HepG2 (cell line): Measurements from ENCODE around the gene ATRAID. TPM values are rescaled to one million over a fixed set of nuclear protein-coding genes. Genes with fewer than 3 reads are reported as not detected.
A peak's percentile ranks its signal among the peaks of the same experiment; 100 is the strongest.

Experiments used
- ATF7 ChIP-seq, 2 experiments: fragments of 450-650 bp in 1 of 2; sonication (generic) in 1 of 2; formaldehyde crosslinking in 1 of 2; IDR thresholded peaks; 2 replicates each; pipeline versions ENCODE4 v1.4.0 to v1.6.1; 2016 to 2020; ENCODE audit warnings: antibody characterized with exemption in 1 of 2, mild to moderate bottlenecking in 1 of 2, missing genetic modification reagents in 1 of 2
- DRAP1 ChIP-seq: IDR thresholded peaks from 2 replicates; pipeline ENCODE4 v1.6.1; 2016; ENCODE audit warnings: missing genetic modification reagents, missing compliant biosample characterization
- ELF3 ChIP-seq: IDR thresholded peaks from 2 replicates; pipeline ENCODE4 v1.6.1; 2016; ENCODE audit warnings: missing genetic modification reagents, missing compliant biosample characterization
- GLI4 ChIP-seq: sonication (generic); formaldehyde crosslinking; IDR thresholded peaks from 2 replicates; pipeline ENCODE4 v1.5.1; 2020; ENCODE audit warnings: missing genetic modification reagents, mild to moderate bottlenecking, moderate library complexity, borderline replicate concordance
- IKZF5 ChIP-seq: IDR thresholded peaks from 2 replicates; pipeline ENCODE4 v1.6.1; 2018; ENCODE audit warnings: missing genetic modification reagents, mild to moderate bottlenecking, missing compliant biosample characterization
- IRF1 ChIP-seq: sonication (generic); formaldehyde crosslinking; IDR thresholded peaks from 2 replicates; pipeline ENCODE4 v1.4.0; 2020; ENCODE audit warnings: low read depth, mild to moderate bottlenecking, missing genetic modification reagents
- KIAA2018 ChIP-seq: sonication (generic); formaldehyde crosslinking; IDR thresholded peaks from 2 replicates; pipeline ENCODE4 v1.5.0; 2020; ENCODE audit warnings: mild to moderate bottlenecking, missing genetic modification reagents, borderline replicate concordance
- KLF9 ChIP-seq: IDR thresholded peaks from 2 replicates; pipeline ENCODE4 v1.6.1; 2016; ENCODE audit warnings: low read depth
- MAF1 ChIP-seq: sonication (generic); formaldehyde crosslinking; IDR thresholded peaks from 2 replicates; pipeline ENCODE4 v1.5.0; 2020; ENCODE audit warnings: missing genetic modification reagents, borderline replicate concordance
- NAIF1 ChIP-seq: sonication (generic); formaldehyde crosslinking; IDR thresholded peaks from 2 replicates; pipeline ENCODE4 v1.5.0; 2020; ENCODE audit warnings: mild to moderate bottlenecking, missing genetic modification reagents, borderline replicate concordance
- NFE2 ChIP-seq: sonication (generic); formaldehyde crosslinking; IDR thresholded peaks from 2 replicates; pipeline ENCODE4 v1.4.0; 2020; ENCODE audit warnings: missing genetic modification reagents
- NR2F2 ChIP-seq: IDR thresholded peaks from 2 replicates; pipeline ENCODE4 v1.6.1; 2012; ENCODE audit warnings: low read depth, inconsistent platforms, borderline replicate concordance
- RARA ChIP-seq: IDR thresholded peaks from 2 replicates; pipeline ENCODE4 v1.6.1; 2016; ENCODE audit warnings: missing genetic modification reagents, missing compliant biosample characterization
- SRY ChIP-seq: sonication (generic); formaldehyde crosslinking; IDR thresholded peaks from 2 replicates; pipeline ENCODE4 v1.8.0; 2022; ENCODE audit warnings: mild to moderate bottlenecking, missing genetic modification reagents
- TCF12 ChIP-seq, 2 experiments: fragments of 450-650 bp in 1 of 2; sonication (generic) in 1 of 2; formaldehyde crosslinking in 1 of 2; IDR thresholded peaks; 2 replicates each; pipeline versions ENCODE4 v1.6.1 to v1.8.0; 2017 to 2022; ENCODE audit warnings: antibody characterized with exemption in 1 of 2, mild to moderate bottlenecking in 1 of 2, missing genetic modification reagents in 1 of 2, moderate library complexity in 1 of 2
- ZBTB25 ChIP-seq: IDR thresholded peaks from 2 replicates; pipeline ENCODE4 v1.6.1; 2018; ENCODE audit warnings: missing genetic modification reagents
- ZNF782 ChIP-seq: sonication (generic); formaldehyde crosslinking; IDR thresholded peaks from 2 replicates; pipeline ENCODE4 v1.4.0; 2020; ENCODE audit warnings: missing genetic modification reagents, mild to moderate bottlenecking, borderline replicate concordance
- polyA plus RNA-seq, 8 experiments: library from polyadenylated mRNA; depleted of rRNA in 3 of 8; stranded (reverse) in 7 of 8; unstranded in 1 of 8; fragments of >200 nt; fragmentation: Illumina TruSeq in 4 of 8; extraction: Trizol in 4 of 8; gene quantifications; 2 replicates each; pipeline versions ENCODE4 v1.2.1 to v1.2.3, GENCODE V29; 2011 to 2016; ENCODE audit warnings: low read depth in 4 of 8, missing spikeins in 1 of 8, mixed read lengths in 1 of 8; ENCODE audit not compliant: insufficient read depth in 1 of 8
- total RNA-seq, 5 experiments: library from RNA; depleted of rRNA; stranded (reverse); fragments of >200 nt; fragmentation: Illumina TruSeq; extraction: Trizol; gene quantifications; 2 replicates each; pipeline ENCODE4 v1.2.3, GENCODE V29; 2016; ENCODE audit warnings: low read depth in 1 of 5

The ATRAID gene
- total and polyA plus RNA-seq, 2 of the 13 experiments (the other 11 are each of a cell fraction or from before 2014, with no cell fraction given): 207 to 382 TPM

GRCh38 chr2:27191070-27191829 is 20.6 kb upstream of the ATRAID start (continued):
- TF ChIP-seq KIAA2018 (CRISPR knock-in tag): no peak
- TF ChIP-seq MAF1 (CRISPR knock-in tag): no peak
- no peak for TF ChIP-seq KLF9 (CRISPR knock-in tag)
- TF ChIP-seq SRY (CRISPR knock-in tag): no peak
- no peak for TF ChIP-seq GLI4
- TF ChIP-seq ATF7 (IDR thresholded peaks at IDR 0.05): no peak
- TF ChIP-seq ATF7 (CRISPR knock-in tag; IDR thresholded peaks at IDR 0.05): no peak
- peak; percentile 70; the same call in 1 of the 2 replicates for TF ChIP-seq ZNF782 (CRISPR knock-in tag)
- TF ChIP-seq ZBTB25 (CRISPR knock-in tag): peak; percentile 76; the same call in 1 of the 2 replicates
- peak; percentile 43; the same call in 1 of the 2 replicates for TF ChIP-seq NR2F2
- TF ChIP-seq IRF1 (CRISPR knock-in tag): no peak
- peak; percentile 52; the same call in 1 of the 2 replicates for TF ChIP-seq ELF3 (CRISPR knock-in tag)
- TF ChIP-seq TCF12 (IDR thresholded peaks at IDR 0.05): no peak
- TF ChIP-seq TCF12 (CRISPR knock-in tag; IDR thresholded peaks at IDR 0.05): no peak
- no peak for TF ChIP-seq DRAP1 (CRISPR knock-in tag)
- no peak for TF ChIP-seq NAIF1
- TF ChIP-seq NFE2: no peak
- 0 out of 2 replicates have a peak, but pooled peaks have one; percentile 52 for TF ChIP-seq IKZF5 (CRISPR knock-in tag)
- TF ChIP-seq RARA: peak; percentile 16; the same call in 1 of the 2 replicates
